Stimulated activated CD8-positive, alpha-beta memory T cell treated with anti-CD3 and anti-CD28 coated beads, Interleukin-4, amount 100 ng/mL, for 48 hours (primary cell): ENCODE measurements around the gene ARMH3.
"Not testable (repeated sequence)": the region's sequence is repeated elsewhere in the genome, so short reads cannot be mapped to it uniquely, and the experiment has no call there.

Source experiments
- DNase-seq: peaks from one replicate; pipeline ENCODE4 v3.0.0-alpha.2; 2020

Gene ARMH3

DNA sequence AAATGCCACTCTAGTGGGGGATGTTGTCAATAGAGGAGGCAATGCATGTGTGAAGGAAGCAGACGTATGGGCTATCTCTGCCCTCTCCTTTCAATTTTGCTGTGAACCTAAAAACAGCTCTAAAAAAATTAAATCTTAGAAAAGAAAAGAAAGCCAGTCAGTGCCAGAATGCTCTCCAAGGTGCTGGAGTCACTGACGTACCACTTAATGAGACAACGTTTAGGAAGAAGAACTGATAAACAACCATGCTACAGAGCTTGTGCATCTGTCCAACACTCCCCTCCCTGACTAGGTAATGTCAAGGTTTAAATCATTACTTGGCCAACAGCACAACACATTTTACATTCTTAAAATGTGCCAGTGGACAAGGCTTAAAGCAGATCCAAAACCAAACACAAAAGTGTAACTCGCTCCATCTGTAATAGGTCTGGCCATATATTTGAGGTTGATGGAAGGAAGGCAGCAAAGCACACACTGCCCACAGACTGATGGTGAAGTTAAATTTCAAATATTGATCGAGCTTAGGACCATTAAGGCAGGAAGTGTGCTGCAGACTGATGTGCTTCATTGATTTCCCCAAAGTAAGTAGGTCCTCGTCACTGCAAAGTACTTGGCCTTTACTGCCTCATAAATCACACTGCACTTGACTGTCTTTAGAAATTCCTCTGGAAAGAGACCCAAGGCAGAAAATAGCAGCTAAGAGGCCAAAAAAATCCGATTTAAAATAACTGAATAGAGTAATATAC is 15.5 kb downstream of the ARMH3 start:
- no peak for DNase-seq

GRCh38 chr10:102038410-102038809 is 17.6 kb downstream of the ARMH3 start:
- no peak for DNase-seq

DNA sequence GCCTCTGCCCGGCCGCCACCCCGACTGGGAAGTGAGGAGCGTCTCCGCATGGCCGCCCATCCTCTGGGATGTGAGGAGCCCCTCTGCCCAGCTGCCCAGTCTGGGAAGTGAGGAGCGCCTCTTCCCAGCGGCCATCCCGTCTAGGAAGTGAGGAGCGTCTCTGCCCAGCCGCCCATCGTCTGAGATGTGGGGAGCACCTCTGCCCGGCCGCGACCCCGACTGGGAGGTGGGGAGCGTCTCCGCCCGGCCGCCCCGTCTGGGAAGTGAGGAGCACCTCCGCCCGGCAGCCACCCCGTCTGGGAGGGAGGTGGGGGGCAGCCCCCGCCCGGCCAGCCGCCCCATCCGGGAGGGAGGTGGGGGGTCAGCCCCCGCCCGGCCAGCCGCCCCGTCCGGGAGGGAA is 20.2 kb downstream of the ARMH3 start:
- not testable (repeated sequence) for DNase-seq

- DNase-seq = no peak
Observed at GRCh38 chr10:102033787-102034186, 22.2 kb downstream of the ARMH3 start.

- no peak for DNase-seq
Observed at GRCh38 chr10:102027261-102027660, 28.7 kb downstream of the ARMH3 start.

DNA sequence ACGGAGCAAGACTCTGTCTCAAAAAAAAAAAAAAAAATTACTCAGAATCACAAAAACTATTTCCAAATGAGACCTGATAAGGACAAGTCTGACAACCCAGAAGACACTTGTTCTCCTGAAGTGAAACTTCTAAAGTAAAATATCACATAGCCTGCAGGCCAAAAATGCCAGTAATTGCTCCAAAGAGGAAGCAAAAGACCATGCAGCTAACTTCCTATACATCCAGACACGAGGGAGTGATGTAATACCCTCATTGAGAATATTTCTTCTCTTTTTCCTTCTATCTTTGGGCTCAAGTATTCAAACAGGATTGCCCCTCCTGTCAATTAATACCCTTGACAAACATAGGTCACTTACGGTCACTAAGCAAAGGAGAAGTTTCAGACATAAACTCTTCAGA is 31.2 kb downstream of the ARMH3 start:
- no peak for DNase-seq

DNA sequence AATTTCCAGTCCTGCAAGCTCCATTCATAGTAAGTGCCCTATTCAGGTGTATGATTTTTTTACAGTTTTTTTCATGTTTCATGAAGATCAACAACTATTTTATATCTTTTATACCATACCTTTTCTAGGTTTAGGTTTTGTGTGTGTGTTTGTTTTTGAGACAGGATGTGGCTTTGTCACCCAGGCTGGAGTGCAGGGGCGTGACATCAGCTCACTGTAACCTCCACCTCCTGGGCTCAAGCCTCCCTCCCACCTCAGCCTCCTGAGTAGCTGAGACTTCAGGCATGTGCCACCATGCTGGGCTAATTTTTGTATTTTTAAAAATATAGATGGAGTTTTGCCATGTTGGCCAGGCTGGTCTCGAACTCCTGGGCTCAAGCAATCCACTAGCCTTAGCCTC is 35.0 kb downstream of the ARMH3 start:
- no peak for DNase-seq

GRCh38 chr10:102017295-102017694 is 38.7 kb downstream of the ARMH3 start:
- no peak for DNase-seq

GRCh38 chr10:102016416-102016815 is 39.6 kb downstream of the ARMH3 start:
- DNase-seq = no peak

GRCh38 chr10:102010961-102011360 is 45.0 kb downstream of the ARMH3 start:
- DNase-seq = no peak

GRCh38 chr10:102009801-102010425 is 46.1 kb downstream of the ARMH3 start:
- DNase-seq = peak; percentile 34

DNA sequence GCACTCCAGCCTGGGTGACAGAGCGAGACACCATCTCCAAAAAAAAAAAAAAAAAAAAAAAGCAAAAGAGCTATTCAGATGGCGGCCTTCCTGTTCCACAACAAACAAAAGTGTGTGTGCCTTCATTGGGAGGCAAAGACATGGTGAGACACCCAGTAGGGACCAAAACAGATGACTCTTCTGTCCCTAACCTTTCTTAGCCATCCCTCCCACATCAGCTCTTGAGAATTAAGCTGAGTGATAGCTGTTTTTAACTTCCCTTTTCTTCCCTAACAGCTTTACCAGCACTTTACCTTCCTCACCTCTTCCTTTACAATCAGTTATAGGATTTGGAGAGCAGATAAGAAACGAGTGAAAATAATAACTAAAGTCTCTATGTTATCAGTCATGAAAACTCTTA is 48.2 kb downstream of the ARMH3 start:
- DNase-seq = no peak

DNA sequence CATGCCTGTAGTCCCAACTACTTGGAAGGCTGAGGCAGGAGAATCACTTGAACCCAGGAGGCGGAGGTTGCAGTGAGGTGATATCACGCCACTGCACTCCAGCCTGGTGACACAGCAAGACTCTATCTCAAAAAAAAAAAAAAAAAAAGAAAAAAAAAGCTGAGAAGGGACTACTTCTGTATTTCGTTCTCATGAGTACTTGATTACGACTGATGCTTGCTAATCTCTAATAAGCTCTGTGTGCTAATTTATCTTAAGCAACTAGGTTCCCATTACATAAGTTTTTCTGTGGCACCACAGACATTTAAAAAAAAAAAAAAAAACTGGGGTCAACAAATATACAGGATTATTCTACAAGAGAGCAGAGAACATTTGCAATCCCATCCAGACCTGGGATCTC is 48.9 kb downstream of the ARMH3 start:
- not testable (repeated sequence) for DNase-seq

GRCh38 chr10:102004376-102004775 is 51.6 kb downstream of the ARMH3 start:
- no peak for DNase-seq

DNA sequence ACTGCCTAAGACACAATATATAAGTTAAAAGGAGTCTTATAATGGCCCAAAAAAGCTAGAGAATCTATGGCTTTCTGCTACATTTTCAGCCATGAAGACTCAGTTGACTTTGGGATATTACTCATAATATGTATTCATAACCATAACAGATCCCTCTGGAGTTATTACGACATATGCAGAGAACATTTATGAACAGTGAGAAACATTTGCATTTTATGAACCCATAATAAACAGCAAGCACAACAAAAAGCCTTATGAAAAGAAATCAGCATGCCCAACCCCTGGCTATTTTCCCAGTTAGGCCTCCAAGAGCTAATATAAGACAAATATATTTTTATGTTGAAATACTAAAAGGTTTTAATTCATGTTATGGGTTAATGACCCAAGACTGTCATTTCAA is 52.4 kb downstream of the ARMH3 start:
- DNase-seq = no peak

- DNase-seq = no peak
Observed at GRCh38 chr10:102001435-102002068, 54.4 kb downstream of the ARMH3 start.

DNA sequence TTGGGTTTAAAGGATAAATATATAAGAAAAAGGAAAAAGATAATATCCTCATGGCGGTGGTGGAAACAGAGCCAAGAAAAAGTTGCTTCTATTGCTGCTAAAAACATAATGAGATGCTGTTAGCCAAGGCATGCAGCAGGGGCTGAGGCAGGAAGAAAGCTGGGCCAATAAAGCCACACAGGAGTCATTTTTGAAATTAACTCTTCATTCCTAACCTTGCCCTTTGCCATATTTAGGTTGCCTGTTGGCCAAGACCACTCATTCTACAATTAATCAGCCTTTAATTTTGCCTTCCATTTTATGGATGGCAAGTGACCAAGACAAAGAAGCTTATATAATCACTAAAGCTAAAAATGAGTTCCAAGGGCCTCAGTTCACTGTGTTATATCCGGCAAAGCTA is 58.2 kb downstream of the ARMH3 start:
- no peak for DNase-seq

GRCh38 chr10:101995451-101996063 is 60.4 kb downstream of the ARMH3 start:
- DNase-seq = no peak

GRCh38 chr10:101993651-101994200 is 62.2 kb downstream of the ARMH3 start:
- DNase-seq = no peak

- no peak for DNase-seq
Observed at GRCh38 chr10:101993221-101993620, 62.8 kb downstream of the ARMH3 start.

DNA sequence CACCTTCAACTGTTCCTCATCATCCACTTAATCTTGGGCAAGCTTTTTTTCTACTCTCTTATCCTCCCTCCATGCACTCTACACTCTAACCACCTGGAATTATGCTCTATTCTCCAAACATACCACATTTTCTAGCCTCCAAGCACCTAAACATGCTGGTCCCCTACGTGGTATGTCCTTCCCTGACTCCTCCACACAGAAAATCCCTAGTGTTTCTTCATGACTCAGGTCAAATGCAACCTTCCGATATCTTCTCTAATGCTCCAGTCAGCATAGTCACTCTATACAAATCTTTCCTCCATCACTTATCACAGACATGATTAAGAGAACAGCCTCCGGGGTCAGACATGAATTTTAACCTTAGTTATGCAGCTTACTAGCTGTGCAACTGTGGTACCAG is 68.8 kb downstream of the ARMH3 start:
- DNase-seq = no peak

DNA sequence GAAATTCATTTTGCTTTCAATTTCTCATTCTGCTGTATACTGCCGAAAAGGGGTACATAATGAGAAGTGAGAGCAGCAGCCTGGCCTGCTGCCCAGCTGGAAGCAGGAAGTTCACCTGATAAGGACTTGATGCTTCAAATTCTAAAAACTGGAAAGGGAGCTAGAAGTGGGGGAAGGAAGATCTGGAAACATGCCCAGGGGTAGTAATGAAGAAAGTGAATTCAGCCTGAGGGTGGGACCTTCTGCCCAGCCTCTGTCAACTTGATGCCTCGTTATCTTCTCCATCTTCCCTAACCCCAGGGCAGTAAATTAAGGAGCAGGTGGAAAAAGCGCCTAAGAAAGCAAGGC is 69.4 kb downstream of the ARMH3 start:
- DNase-seq = no peak

DNA sequence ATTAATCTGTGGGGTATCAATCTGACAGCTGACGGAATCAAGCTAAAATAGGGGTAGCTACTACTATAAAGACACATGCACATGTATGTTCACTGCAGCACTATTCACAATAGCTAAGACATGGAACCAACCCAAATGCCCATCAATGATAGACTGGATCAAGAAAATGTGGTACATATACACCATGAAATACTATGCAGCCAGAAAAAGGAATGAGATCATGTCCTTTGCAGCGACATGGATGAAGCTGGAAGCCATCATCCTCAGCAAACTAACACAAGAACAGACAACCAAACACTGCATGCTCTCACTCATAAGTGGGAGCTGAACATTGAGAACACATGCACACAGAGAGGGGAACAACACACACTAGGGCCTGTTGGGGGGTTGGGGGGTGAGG is 75.3 kb downstream of the ARMH3 start:
- not testable (repeated sequence) for DNase-seq
